ENCODE results near the gene MAGEB1. TPM values are rescaled to one million over a fixed set of nuclear protein-coding genes. Genes with fewer than 3 reads are reported as not detected.

The MAGEB1 gene
- total RNA-seq, 2 experiments from 2014 or later: not detected

- no peak overlapping the region for H3K27ac Mint-ChIP-seq
- H3K4me1 Mint-ChIP-seq: no peaks in the 10 kb centered on the region
- POLR2A ChIA-PET: no interaction called here
These were observed 15.8 kb downstream of the MAGEB1 start for GRCh38 chrX:30262763-30263162.

DNA sequence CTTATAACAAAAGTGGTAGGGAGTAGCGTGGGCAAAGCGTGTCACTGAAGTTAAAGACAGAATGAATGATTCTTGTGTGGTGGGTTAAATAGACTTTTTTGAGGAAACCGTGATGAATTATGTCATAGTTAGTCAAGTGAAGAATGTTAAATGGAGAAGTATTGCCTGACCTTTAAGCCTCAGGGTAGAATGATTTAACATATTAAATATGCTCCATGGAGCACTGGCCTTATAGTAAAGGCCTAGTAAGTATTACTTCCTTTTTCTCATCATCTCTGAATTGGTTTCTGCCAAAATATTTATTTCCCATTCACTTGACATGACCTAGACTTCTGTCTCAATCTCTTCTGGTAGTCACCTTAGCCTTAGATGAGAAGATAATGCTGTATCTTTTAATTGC lies 23.7 kb downstream of the MAGEB1 start:
- H3K27me3 Mint-ChIP-seq: no peaks in the 10 kb centered on the region
- DNase-seq: no peak
- no peak overlapping the region for H3K27ac Mint-ChIP-seq
- H3K9me3 Mint-ChIP-seq: no peaks in the 10 kb centered on the region
- POLR2A ChIA-PET: no interaction called here
- no peaks in the 10 kb centered on the region for H3K4me1 Mint-ChIP-seq
- CTCF ChIA-PET: no interaction called here
- H3K36me3 Mint-ChIP-seq (ENCODE audit: low read depth): no peaks in the 10 kb centered on the region
- H3K4me3 Mint-ChIP-seq: no peak overlapping the region

More at GRCh38 chrX:30262763-30263162, 15.8 kb downstream of the MAGEB1 start:
- no peaks in the 10 kb centered on the region for H3K36me3 Mint-ChIP-seq (ENCODE audit: low read depth)
- no peaks in the 10 kb centered on the region for H3K9me3 Mint-ChIP-seq
- H3K4me3 Mint-ChIP-seq: no peak overlapping the region
- H3K27me3 Mint-ChIP-seq: no peaks in the 10 kb centered on the region
- CTCF ChIA-PET: no interaction called here
- no peak for DNase-seq

DNA sequence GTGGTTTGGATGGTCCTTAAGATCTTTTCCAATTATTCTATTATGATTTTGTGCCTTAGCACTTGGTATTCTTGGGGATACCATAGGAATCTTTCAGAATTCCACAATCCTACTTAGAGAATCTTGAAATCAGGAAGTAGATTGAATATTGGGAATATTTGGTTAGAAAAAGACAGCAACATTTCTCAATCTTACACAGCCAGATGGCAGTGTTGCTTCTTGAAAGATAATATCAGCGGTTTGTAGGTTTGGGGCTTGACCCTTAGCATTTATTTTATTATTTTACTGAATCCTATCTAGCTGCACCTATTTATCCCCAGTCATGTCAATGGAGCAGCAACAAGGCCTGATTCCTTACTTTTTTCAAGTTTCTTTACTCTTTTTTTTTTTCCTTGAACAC lies 28.6 kb downstream of the MAGEB1 start:
- Mint-ChIP-seq H3K27me3 (no peaks in the 10 kb centered on the region), H3K4me1 (peaks cover 2% of the 10 kb centered on the region), H3K27ac (no peak overlapping the region), H3K36me3 (ENCODE audit: low read depth) (no peaks in the 10 kb centered on the region), H3K4me3 (no peak overlapping the region), H3K9me3 (no peaks in the 10 kb centered on the region)
- DNase-seq: no peak
- POLR2A ChIA-PET: no interaction called here
- CTCF ChIA-PET: no interaction called here

DNA sequence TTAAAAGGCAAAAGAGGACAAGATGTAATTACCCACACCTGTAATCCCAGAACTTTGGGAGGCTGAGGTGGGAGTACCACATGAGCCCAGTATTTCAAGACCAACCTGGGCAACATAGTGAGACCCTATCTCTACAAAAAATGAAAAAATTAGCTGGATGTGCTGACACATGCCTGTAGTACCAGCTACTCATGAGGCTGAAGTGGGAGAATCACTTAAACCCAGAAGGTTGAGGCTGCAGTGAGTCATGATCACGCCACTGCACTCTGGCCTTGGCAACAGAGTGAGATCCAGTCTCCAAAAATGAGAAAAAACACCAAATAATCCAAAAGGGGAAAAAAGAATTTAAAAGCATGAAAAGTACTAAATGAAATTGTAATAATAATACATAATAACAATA lies 31.4 kb downstream of the MAGEB1 start:
- H3K27me3 Mint-ChIP-seq: no peaks in the 10 kb centered on the region
- CTCF ChIA-PET: no interaction called here
- peaks cover 2% of the 10 kb centered on the region for H3K4me1 Mint-ChIP-seq
- H3K4me3 Mint-ChIP-seq: no peak overlapping the region
- H3K36me3 Mint-ChIP-seq (ENCODE audit: low read depth): no peaks in the 10 kb centered on the region
- DNase-seq: no peak
- H3K27ac Mint-ChIP-seq: no peak overlapping the region
- POLR2A ChIA-PET: no interaction called here
- H3K9me3 Mint-ChIP-seq: no peaks in the 10 kb centered on the region

- H3K36me3 Mint-ChIP-seq (ENCODE audit: low read depth): no peaks in the 10 kb centered on the region
- no peaks in the 10 kb centered on the region for H3K9me3 Mint-ChIP-seq
- no peak overlapping the region for H3K27ac Mint-ChIP-seq
- H3K4me1 Mint-ChIP-seq: peaks cover 2% of the 10 kb centered on the region
- CTCF ChIA-PET: no interaction called here
- no peaks in the 10 kb centered on the region for H3K27me3 Mint-ChIP-seq
- DNase-seq: no peak
- POLR2A ChIA-PET: no interaction called here
- no peak overlapping the region for H3K4me3 Mint-ChIP-seq
These were observed 33.5 kb downstream of the MAGEB1 start for GRCh38 chrX:30280428-30280827.

DNA sequence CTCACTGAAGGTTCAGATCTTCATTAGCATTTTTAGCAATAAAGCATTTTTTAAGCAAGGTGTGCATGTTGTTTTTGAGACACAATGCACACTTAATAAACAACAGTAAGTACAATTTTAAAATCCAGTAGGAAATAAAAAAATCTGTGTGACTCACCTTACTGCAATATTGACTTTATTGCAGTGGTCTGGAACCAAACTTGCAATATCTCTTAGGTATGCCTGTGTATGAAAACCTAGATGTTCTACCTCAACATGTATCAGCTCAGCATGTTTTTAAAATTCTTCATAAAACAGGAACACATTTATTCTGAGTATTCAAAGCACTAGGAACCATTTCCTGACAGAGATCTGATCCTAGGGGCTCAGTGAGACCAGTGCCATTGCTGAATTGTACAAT lies 35.6 kb downstream of the MAGEB1 start:
- ChIA-PET POLR2A (no interaction called here), CTCF (no interaction called here)
- Mint-ChIP-seq H3K9me3 (no peaks in the 10 kb centered on the region), H3K4me3 (no peak overlapping the region), H3K27ac (no peak overlapping the region), H3K36me3 (ENCODE audit: low read depth) (no peaks in the 10 kb centered on the region), H3K4me1 (peaks cover 2% of the 10 kb centered on the region), H3K27me3 (no peaks in the 10 kb centered on the region)
- no peak for DNase-seq

DNA sequence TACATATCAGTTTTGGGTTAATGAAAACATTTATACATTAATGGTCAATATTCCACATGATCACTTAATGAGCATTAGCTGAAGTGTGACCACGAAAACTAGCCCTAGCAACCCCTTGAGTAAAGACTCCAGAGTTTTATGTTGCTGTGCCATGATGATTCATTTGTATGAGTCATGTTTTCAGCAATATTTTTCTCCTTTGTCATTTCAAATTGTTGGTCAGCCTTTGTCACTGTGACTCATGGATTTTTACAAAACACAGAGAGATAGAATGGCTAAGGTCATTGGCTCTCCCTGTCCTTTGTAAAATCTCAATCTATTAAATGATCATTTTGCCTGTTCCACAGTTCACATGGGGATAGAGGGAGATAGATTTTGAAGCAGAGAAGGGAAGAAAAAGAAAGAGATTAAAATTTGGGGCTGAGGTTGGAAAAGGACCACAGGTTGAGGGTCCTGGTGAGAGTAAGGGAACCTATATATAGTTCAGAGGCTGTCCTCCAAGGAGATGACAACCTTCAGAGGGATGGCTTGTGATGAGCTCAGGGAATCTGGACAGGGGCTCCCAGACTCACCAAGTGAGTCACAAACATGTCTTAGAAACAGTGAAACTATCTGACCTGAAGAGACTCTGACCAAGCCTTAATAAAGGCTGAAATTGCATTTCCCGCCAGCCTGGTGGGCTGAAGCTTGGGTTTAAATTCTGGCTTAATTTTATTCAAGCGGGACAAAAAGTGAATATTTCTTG lies 36.7 kb downstream of the MAGEB1 start:
- H3K27ac Mint-ChIP-seq: no peak overlapping the region
- no peaks in the 10 kb centered on the region for H3K36me3 Mint-ChIP-seq (ENCODE audit: low read depth)
- no peak for DNase-seq
- peaks cover 2% of the 10 kb centered on the region for H3K4me1 Mint-ChIP-seq
- no peaks in the 10 kb centered on the region for H3K9me3 Mint-ChIP-seq
- no peaks in the 10 kb centered on the region for H3K27me3 Mint-ChIP-seq
- ChIA-PET CTCF (no interaction called here), POLR2A (no interaction called here)
- H3K4me3 Mint-ChIP-seq: no peak overlapping the region

GRCh38 chrX:30296408-30297254 lies 49.7 kb downstream of the MAGEB1 start:
- H3K4me3 Mint-ChIP-seq: no peak overlapping the region
- ChIA-PET CTCF (no interaction called here), POLR2A (no interaction called here)
- DNase-seq: no peak
- H3K9me3 Mint-ChIP-seq: no peaks in the 10 kb centered on the region
- H3K4me1 Mint-ChIP-seq: no peaks in the 10 kb centered on the region
- no peaks in the 10 kb centered on the region for H3K27me3 Mint-ChIP-seq
- no peak overlapping the region for H3K27ac Mint-ChIP-seq
- H3K36me3 Mint-ChIP-seq (ENCODE audit: low read depth): no peaks in the 10 kb centered on the region

GRCh38 chrX:30301208-30301607 lies 54.3 kb downstream of the MAGEB1 start:
- H3K9me3 Mint-ChIP-seq: no peaks in the 10 kb centered on the region
- no peaks in the 10 kb centered on the region for H3K4me1 Mint-ChIP-seq
- CTCF ChIA-PET: no interaction called here
- no peak overlapping the region for H3K27ac Mint-ChIP-seq
- POLR2A ChIA-PET: no interaction called here
- no peak for DNase-seq
- no peaks in the 10 kb centered on the region for H3K27me3 Mint-ChIP-seq
- H3K36me3 Mint-ChIP-seq (ENCODE audit: low read depth): no peaks in the 10 kb centered on the region
- no peak overlapping the region for H3K4me3 Mint-ChIP-seq

Other genes with a start within 250 kb of the MAGEB1 start
- not detected for gene MAGEB2, start 31.6 kb upstream of the MAGEB1 start, total RNA-seq
- gene MAGEB3, start 16.5 kb upstream of the MAGEB1 start, total RNA-seq: not detected
- gene MAGEB4, start 5.1 kb upstream of the MAGEB1 start, total RNA-seq: not detected
- gene NR0B1, start 62.2 kb downstream of the MAGEB1 start, total RNA-seq: not detected

Measured in activated CD4-positive, alpha-beta memory T cell treated with anti-CD3 and anti-CD28 coated beads, Interleukin-2, amount 10 ng/mL, durations not matched to agents 7 days and 5 days (primary cell).